Adrenal gland (tissue), 12 donors: ENCODE data around the gene STAMBPL1. TPM values are rescaled to one million over a fixed set of nuclear protein-coding genes. Genes with fewer than 3 reads are reported as not detected.
A peak's percentile ranks its signal among the peaks of the same experiment; 100 is the strongest.
"Not testable (repeated sequence)": the region's sequence is repeated elsewhere in the genome, so short reads cannot be mapped to it uniquely, and the experiment has no call there.

Source experiments
- DNase-seq, 7 donors: peaks; one replicate each; pipeline ENCODE4 v3.0.0-alpha.2; 2019 to 2020
- H3K27ac ChIP-seq, 5 donors: fragments of 200-600 bp; sonication (generic) in 4 of 5; 1 replicate in 3 of 5; 2 replicates in 2 of 5; pipeline versions ENCODE4 v1.5.1 to v1.8.0; 2016 to 2020; ENCODE audit warnings: mild to moderate bottlenecking in 1 of 5
- H3K27me3 ChIP-seq: fragments of 200-600 bp; 2 replicates; pipeline ENCODE4 v1.8.0; 2021
- H3K36me3 ChIP-seq, 2 donors: fragments of 200-600 bp; replicated peaks in 1 of 2; 1 replicate in 1 of 2; 2 replicates in 1 of 2; pipeline versions ENCODE4 v1.5.1 to v1.8.0; 2018 to 2022
- H3K4me1 ChIP-seq, 2 donors: fragments of 200-600 bp; replicated peaks in 1 of 2; 1 replicate in 1 of 2; 2 replicates in 1 of 2; pipeline versions ENCODE4 v1.5.1 to v1.8.0; 2018 to 2021
- H3K4me3 ChIP-seq, 4 donors: fragments of 200-600 bp; sonication (generic) in 3 of 4; one replicate each; pipeline ENCODE4 v1.5.1; 2016 to 2018
- H3K9me3 ChIP-seq, 3 donors: fragments of 200-600 bp; sonication (generic) in 1 of 3; replicated peaks in 1 of 3; 1 replicate in 2 of 3; 2 replicates in 1 of 3; pipeline versions ENCODE4 v1.5.1 to v1.8.0; 2016 to 2021
- POLR2A ChIP-seq, 2 donors: fragments of 450-650 bp; IDR thresholded peaks; one replicate each; pipeline ENCODE4 v1.6.1; 2017; ENCODE audit warnings: antibody characterized with exemption in 2 of 2, mild to moderate bottlenecking in 2 of 2, moderate library complexity in 1 of 2
- WGBS, 4 donors: extraction: QIAGEN DNeasy Blood & Tissue Kit in 2 of 4; methylation state at CpG; one replicate each; pipeline versions ENCODE4 v1.1.5 to v1.1.7; 2013 to 2017; 5-methylcytosine and 5-hydroxymethylcytosine counted together
- intact Hi-C, 2 donors: fragments of 100-400 bp; cut with DNase I; formaldehyde crosslinking; loops; one replicate each; pipeline versions ENCODE4 v1.14.1 to v1.15.0; 2022 to 2023
- polyA plus RNA-seq, 3 donors: library from polyadenylated mRNA; stranded (reverse); fragments of 200-250 nt in 2 of 3; fragments of 350-450 nt in 1 of 3; fragmentation: Illumina TruSeq in 1 of 3; extraction: RNeasy Lipid Tissue Mini Kit (QIAGEN cat#74804) in 1 of 3; gene quantifications; one replicate each; pipeline ENCODE4 v1.2.3, GENCODE V29; 2013 to 2014
- total RNA-seq, 9 donors: library from RNA; depleted of rRNA in 4 of 9; stranded (reverse); fragments of >200 nt in 4 of 9; fragments of 120-200 nt in 1 of 9; fragmentation: NEBNext Ultra II Directional in 1 of 9; extraction: Animal tissue kit (Norgen Biotek cat#: 25700) in 1 of 9; gene quantifications; one replicate each; pipeline versions ENCODE4 v1.1.0 to v1.2.4, GENCODE V29; 2013 to 2023
- TF ChIP-seq, protein P1 (sequence below), 6 experiments: fragments of 450-650 bp in 4 of 6; fragments of 200-600 bp in 2 of 6; sonication (generic) in 1 of 6; IDR thresholded peaks; 1 replicate in 5 of 6; 2 replicates in 1 of 6; pipeline versions ENCODE4 v1.5.1 to v1.8.0; 2016 to 2021; ENCODE audit warnings: antibody characterized with exemption in 6 of 6, mild to moderate bottlenecking in 2 of 6, moderate library complexity in 1 of 6
- donor health status: healthy with polysubstance abuse.
- donor health status: Bipolar disorder and iron deficiency.
- donor health status: DM: yes; HTN: yes; CAD: no.
- donor health status: DM: no; HTN: no; CAD: no.
- donor health status: DM: no; HTN: no; CAD: no.
- donor health status: DM: yes; HTN: yes; CAD: no.

STAMBPL1 gene
- total and polyA plus RNA-seq, 12 donors: 11.0 to 108 (median 49.5) TPM

DNA sequence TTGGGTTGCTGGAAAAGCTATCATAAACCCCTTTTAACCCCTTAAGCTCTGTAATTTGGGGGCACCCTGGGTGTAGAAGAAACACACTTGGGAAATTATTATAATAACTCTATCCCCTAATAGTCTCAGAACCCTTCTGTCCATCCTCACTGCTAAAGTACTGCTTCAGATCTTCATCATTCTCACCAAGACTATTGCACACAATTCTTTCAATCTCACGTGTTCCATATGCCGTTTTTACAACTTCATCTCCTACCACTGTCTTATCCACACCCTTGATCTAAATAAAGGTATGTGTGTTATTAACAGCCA lies 44.2 kb upstream of the STAMBPL1 start:
- no peak overlapping the region for H3K27ac ChIP-seq
- no peaks in the 10 kb centered on the region for H3K36me3 ChIP-seq
- H3K27me3 ChIP-seq: no peaks in the 10 kb centered on the region
- intact Hi-C loops: loop anchor here (5.0 to 10.0 kb wide), 2 partner anchors 96 to 379 kb away; no protein-coding TSS in a partner anchor
- WGBS, 4 donors: 9 to 18% (median 13%) methylated on average over 2 of the region's 2 CpGs
- DNase-seq: no peak
- H3K4me1 ChIP-seq: peaks cover 0 to 16% of the 10 kb centered on the region in 2 donors
- H3K9me3 ChIP-seq: no peaks in the 10 kb centered on the region
- no peak overlapping the region for H3K4me3 ChIP-seq
- TF ChIP-seq, protein P1, sequence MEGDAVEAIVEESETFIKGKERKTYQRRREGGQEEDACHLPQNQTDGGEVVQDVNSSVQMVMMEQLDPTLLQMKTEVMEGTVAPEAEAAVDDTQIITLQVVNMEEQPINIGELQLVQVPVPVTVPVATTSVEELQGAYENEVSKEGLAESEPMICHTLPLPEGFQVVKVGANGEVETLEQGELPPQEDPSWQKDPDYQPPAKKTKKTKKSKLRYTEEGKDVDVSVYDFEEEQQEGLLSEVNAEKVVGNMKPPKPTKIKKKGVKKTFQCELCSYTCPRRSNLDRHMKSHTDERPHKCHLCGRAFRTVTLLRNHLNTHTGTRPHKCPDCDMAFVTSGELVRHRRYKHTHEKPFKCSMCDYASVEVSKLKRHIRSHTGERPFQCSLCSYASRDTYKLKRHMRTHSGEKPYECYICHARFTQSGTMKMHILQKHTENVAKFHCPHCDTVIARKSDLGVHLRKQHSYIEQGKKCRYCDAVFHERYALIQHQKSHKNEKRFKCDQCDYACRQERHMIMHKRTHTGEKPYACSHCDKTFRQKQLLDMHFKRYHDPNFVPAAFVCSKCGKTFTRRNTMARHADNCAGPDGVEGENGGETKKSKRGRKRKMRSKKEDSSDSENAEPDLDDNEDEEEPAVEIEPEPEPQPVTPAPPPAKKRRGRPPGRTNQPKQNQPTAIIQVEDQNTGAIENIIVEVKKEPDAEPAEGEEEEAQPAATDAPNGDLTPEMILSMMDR (IDR thresholded peaks at IDR 0.05): peak in 1 of 6 experiments; percentile 13
- TF ChIP-seq POLR2A (IDR thresholded peaks at IDR 0.05): no peak

DNA sequence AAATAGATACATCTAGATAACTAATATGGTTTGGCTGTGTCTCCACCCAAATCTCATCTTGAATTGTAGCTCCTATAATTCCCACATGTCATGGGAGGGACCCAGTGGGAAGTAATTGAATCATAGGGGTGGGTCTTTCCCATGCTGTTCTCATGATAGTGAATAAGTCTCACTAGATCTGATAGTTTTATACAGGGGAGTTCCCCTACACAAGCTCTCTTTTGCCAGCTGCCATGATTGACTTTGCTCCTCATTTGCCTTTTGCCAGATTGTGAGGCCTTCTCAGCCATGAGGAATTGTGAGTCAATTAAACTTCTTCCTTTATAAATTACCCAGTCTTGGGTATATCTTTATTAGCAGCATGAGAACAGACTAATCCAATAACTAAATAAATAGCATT lies 42.4 kb upstream of the STAMBPL1 start:
- H3K36me3 ChIP-seq, H3K27me3 ChIP-seq, H3K9me3 ChIP-seq, H3K4me1 ChIP-seq, H3K4me3 ChIP-seq, H3K27ac ChIP-seq, DNase-seq: not testable (repeated sequence)
- intact Hi-C loops: loop anchor here (5.0 to 10.0 kb wide), 2 partner anchors 95 to 377 kb away; no protein-coding TSS in a partner anchor

DNA sequence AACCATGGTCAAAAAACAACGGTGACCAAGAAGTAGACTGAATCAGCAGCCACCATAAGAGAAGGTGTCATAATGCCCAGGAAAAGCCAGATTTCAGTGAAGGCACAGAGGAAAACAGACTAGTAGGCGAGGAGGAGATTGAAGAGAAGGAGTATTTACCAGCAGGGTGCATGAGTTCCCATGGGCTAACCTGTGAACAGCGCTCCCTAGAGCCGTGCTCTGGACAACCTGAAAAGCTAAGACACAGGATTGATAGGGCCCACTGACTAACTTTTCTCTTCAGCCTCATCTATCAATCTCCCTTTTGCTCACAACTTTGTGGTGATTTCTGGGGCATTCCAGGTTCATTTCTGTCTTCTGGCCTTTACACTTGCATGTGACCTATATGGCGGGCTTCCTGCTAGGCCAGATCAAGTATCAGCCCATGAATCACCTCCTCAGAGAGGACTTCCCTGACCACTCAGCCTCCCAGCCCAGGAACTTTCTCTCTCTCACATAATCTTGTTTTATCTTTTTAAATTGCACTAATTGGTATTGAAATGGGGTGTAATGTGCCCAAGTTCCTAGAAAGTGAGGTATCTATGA lies 41.2 kb upstream of the STAMBPL1 start:
- no peak overlapping the region for H3K27ac ChIP-seq
- H3K36me3 ChIP-seq: no peaks in the 10 kb centered on the region
- intact Hi-C loops: loop anchor here (5.0 to 10.0 kb wide), 2 partner anchors 93 to 376 kb away; no protein-coding TSS in a partner anchor

DNA sequence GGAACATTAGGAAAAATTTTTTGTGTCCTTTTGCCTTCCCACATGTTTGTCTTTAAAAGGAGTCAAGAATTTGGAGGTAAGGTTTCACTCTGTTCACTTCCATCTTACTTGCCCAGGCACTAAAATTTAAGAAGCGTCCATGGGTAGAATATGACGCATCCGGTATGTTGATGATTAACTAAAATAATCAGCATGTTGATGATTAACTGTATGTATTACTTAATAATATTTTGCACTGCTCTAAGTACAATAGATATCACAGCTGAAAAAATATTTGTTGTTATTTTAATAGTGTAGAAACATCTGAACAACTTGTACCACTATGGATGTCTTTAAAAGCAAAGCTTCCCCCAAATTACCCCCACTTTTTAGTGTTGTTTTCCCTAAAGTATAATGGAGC lies 39.9 kb upstream of the STAMBPL1 start:
- Histone ChIP-seq H3K4me3 (no peak overlapping the region), H3K27ac (no peak overlapping the region), H3K9me3 (no peaks in the 10 kb centered on the region), H3K4me1 (peaks cover 0 to 4% of the 10 kb centered on the region in 2 donors), H3K27me3 (no peaks in the 10 kb centered on the region), H3K36me3 (no peaks in the 10 kb centered on the region)
- TF ChIP-seq POLR2A (IDR thresholded peaks at IDR 0.05): no peak
- TF ChIP-seq, protein P1 (IDR thresholded peaks at IDR 0.05): no peak
- 92 to 96% (median 94%) methylated on average over 3 of the region's 3 CpGs for WGBS, 4 donors
- DNase-seq: no peak
- intact Hi-C loops: no loop called here

More for the DNA sequence above, 41.2 kb upstream of the STAMBPL1 start:
- TF ChIP-seq, protein P1 (IDR thresholded peaks at IDR 0.05): no peak
- no peak for TF ChIP-seq POLR2A (IDR thresholded peaks at IDR 0.05)
- no peaks in the 10 kb centered on the region for H3K9me3 ChIP-seq
- H3K27me3 ChIP-seq: no peaks in the 10 kb centered on the region
- 90 to 97% (median 96%) methylated on average over 5 of the region's 5 CpGs for WGBS, 4 donors
- DNase-seq: no peak
- H3K4me1 ChIP-seq: peaks cover 0 to 4% of the 10 kb centered on the region in 2 donors
- H3K4me3 ChIP-seq: no peak overlapping the region

DNA sequence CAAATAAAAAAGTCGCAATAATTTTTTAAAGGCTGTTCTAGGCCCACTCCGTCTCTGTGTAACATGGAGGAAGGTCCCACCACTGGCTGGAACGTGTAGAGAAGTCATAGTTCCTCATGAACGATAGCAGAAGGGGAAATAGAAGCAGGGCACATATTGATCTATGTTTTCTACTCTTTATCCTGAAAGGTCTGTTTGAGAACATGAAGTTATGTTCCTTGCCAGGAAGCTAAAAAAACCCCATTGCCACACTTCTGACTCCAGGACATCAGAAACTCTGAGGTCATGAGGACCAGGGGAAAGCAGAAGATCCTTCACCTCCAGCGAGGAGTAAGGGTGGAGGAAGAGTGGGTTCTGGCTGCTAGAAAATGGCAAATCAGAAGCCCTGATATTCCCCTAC lies 39.2 kb upstream of the STAMBPL1 start:
- no peak for DNase-seq
- TF ChIP-seq POLR2A (IDR thresholded peaks at IDR 0.05): no peak
- TF ChIP-seq, protein P1 (IDR thresholded peaks at IDR 0.05): no peak
- Histone ChIP-seq H3K9me3 (no peaks in the 10 kb centered on the region), H3K4me1 (peaks cover 0 to 1% of the 10 kb centered on the region in 2 donors), H3K4me3 (no peak overlapping the region), H3K36me3 (no peaks in the 10 kb centered on the region), H3K27me3 (no peaks in the 10 kb centered on the region), H3K27ac (no peak overlapping the region)
- intact Hi-C loops: no loop called here
- WGBS, 4 donors: 81 to 86% (median 83%) methylated on average over 5 of the region's 5 CpGs
